HEK293 (cell line): Measurements from ENCODE around the gene BLTP3A.
"Not testable (repeated sequence)": the region's sequence is repeated elsewhere in the genome, so short reads cannot be mapped to it uniquely, and the experiment has no call there.

ENCODE experiments used
- CTCF ChIA-PET: fragments of 350-600 bp; formaldehyde crosslinking; extraction: SDS; loops from one replicate; lab custom pipeline; 2021; ENCODE audit warnings: antibody characterized with exemption; lab: Yijun Ruan, JAX
- POLR2A ChIA-PET: fragments of 300-600 bp; formaldehyde crosslinking; extraction: SDS; loops from one replicate; lab custom pipeline; 2020; ENCODE audit warnings: antibody characterized with exemption, inconsistent platforms; lab: Yijun Ruan, JAX
- H3K27ac ChIP-seq: fragments of 200-500 bp; sonication (Bioruptor generic); 2 replicates; pipeline ENCODE4 v1.5.1; 2014; ENCODE audit warnings: low read depth, low read length, control low read depth, inconsistent platforms; ENCODE audit errors: extremely low read depth
- H3K36me3 ChIP-seq, 2 experiments: fragments of 200-500 bp in 1 of 2; sonication (Bioruptor generic) in 1 of 2; 1 replicate in 1 of 2; 2 replicates in 1 of 2; pipeline ENCODE4 v1.5.1; 2014 to 2017; ENCODE audit warnings: inconsistent platforms in 2 of 2, low read length in 2 of 2; ENCODE audit not compliant: control insufficient read depth in 2 of 2, insufficient read depth in 1 of 2
- H3K4me1 ChIP-seq: fragments of 200-500 bp; sonication (Bioruptor generic); 2 replicates; pipeline ENCODE4 v1.5.1; 2014; ENCODE audit warnings: mild to moderate bottlenecking, low read length, inconsistent platforms; ENCODE audit not compliant: control insufficient read depth, insufficient read depth
- H3K4me3 ChIP-seq: 2 replicates; pipeline ENCODE4 v1.5.1; 2011; ENCODE audit warnings: low read depth, mild to moderate bottlenecking, control low read depth, low read length, moderate library complexity
- H3K9me3 ChIP-seq: fragments of 200-500 bp; sonication (Bioruptor generic); 2 replicates; pipeline ENCODE4 v1.5.1; 2014; ENCODE audit warnings: low read depth, low read length, inconsistent platforms; ENCODE audit not compliant: control insufficient read depth, insufficient read depth
- KLF16 ChIP-seq: fragments of 450-650 bp; formaldehyde crosslinking; IDR thresholded peaks from 2 replicates; pipeline ENCODE4 v1.5.1; 2017; ENCODE audit warnings: missing biosample characterization, missing genetic modification characterization
- MEIS1 ChIP-seq: sonication (generic); formaldehyde crosslinking; IDR thresholded peaks from 2 replicates; pipeline ENCODE4 v1.8.1; 2022; ENCODE audit warnings: missing genetic modification reagents, mild to moderate bottlenecking, borderline replicate concordance
- ZBTB21 ChIP-seq: fragments of 450-650 bp; formaldehyde crosslinking; IDR thresholded peaks from 2 replicates; pipeline ENCODE4 v1.5.1; 2017; ENCODE audit warnings: missing biosample characterization, missing genetic modification characterization
- ZFP41 ChIP-seq: fragments of 450-650 bp; formaldehyde crosslinking; IDR thresholded peaks from 2 replicates; pipeline ENCODE4 v1.5.1; 2016; ENCODE audit warnings: missing biosample characterization, missing genetic modification characterization, borderline replicate concordance
- ZFP69B ChIP-seq: fragments of 450-650 bp; formaldehyde crosslinking; IDR thresholded peaks from 2 replicates; pipeline ENCODE4 v1.5.1; 2016; ENCODE audit warnings: missing biosample characterization, missing genetic modification characterization
- ZIC2 ChIP-seq: fragments of 450-650 bp; formaldehyde crosslinking; IDR thresholded peaks from 2 replicates; pipeline ENCODE4 v1.5.1; 2016; ENCODE audit warnings: missing biosample characterization, missing genetic modification characterization
- ZNF114 ChIP-seq: fragments of 450-650 bp; formaldehyde crosslinking; IDR thresholded peaks from 2 replicates; pipeline ENCODE4 v1.5.0; 2017; ENCODE audit warnings: missing biosample characterization, missing genetic modification characterization
- ZNF146 ChIP-seq: fragments of 450-650 bp; formaldehyde crosslinking; IDR thresholded peaks from 2 replicates; pipeline ENCODE4 v1.5.1; 2016; ENCODE audit warnings: missing biosample characterization, missing genetic modification characterization
- ZNF169 ChIP-seq: fragments of 450-650 bp; formaldehyde crosslinking; IDR thresholded peaks from 2 replicates; pipeline ENCODE4 v1.5.1; 2016; ENCODE audit warnings: missing biosample characterization, missing genetic modification characterization
- ZNF174 ChIP-seq: fragments of 450-650 bp; formaldehyde crosslinking; IDR thresholded peaks from 2 replicates; pipeline ENCODE4 v1.5.0; 2017; ENCODE audit warnings: missing biosample characterization, mild to moderate bottlenecking, missing genetic modification characterization
- ZNF202 ChIP-seq: fragments of 450-650 bp; formaldehyde crosslinking; IDR thresholded peaks from 2 replicates; pipeline ENCODE4 v1.5.1; 2016; ENCODE audit warnings: missing biosample characterization, missing genetic modification characterization, borderline replicate concordance
- ZNF211 ChIP-seq: fragments of 450-650 bp; formaldehyde crosslinking; IDR thresholded peaks from 2 replicates; pipeline ENCODE4 v1.5.1; 2016; ENCODE audit warnings: low read depth, missing biosample characterization, missing genetic modification characterization
- ZNF366 ChIP-seq: fragments of 450-650 bp; formaldehyde crosslinking; conservative IDR thresholded peaks from 2 replicates; pipeline ENCODE4 v1.5.1; 2016; ENCODE audit warnings: missing biosample characterization, missing genetic modification characterization
- ZNF544 ChIP-seq: fragments of 450-650 bp; formaldehyde crosslinking; IDR thresholded peaks from 2 replicates; pipeline ENCODE4 v1.5.0; 2017; ENCODE audit warnings: missing biosample characterization, missing genetic modification characterization
- ZNF548 ChIP-seq: fragments of 450-650 bp; formaldehyde crosslinking; IDR thresholded peaks from 2 replicates; pipeline ENCODE4 v1.5.1; 2016; ENCODE audit warnings: missing biosample characterization, missing genetic modification characterization
- ZNF747 ChIP-seq: fragments of 450-650 bp; formaldehyde crosslinking; IDR thresholded peaks from 2 replicates; pipeline ENCODE4 v1.5.1; 2016; ENCODE audit warnings: missing biosample characterization, missing genetic modification characterization
- TF ChIP-seq, protein P1 (sequence below): fragments of 450-650 bp; formaldehyde crosslinking; IDR thresholded peaks from 2 replicates; pipeline ENCODE4 v1.5.1; 2016; ENCODE audit warnings: missing biosample characterization, missing genetic modification characterization
- TF ChIP-seq, protein P2 (sequence below): fragments of 450-650 bp; formaldehyde crosslinking; IDR thresholded peaks from 2 replicates; pipeline ENCODE4 v1.5.1; 2017; ENCODE audit warnings: missing biosample characterization, missing genetic modification characterization
- TF ChIP-seq, protein P3 (sequence below): fragments of 450-650 bp; formaldehyde crosslinking; IDR thresholded peaks from 2 replicates; pipeline ENCODE4 v1.5.1; 2016; ENCODE audit warnings: missing biosample characterization, missing genetic modification characterization

Gene BLTP3A

DNA sequence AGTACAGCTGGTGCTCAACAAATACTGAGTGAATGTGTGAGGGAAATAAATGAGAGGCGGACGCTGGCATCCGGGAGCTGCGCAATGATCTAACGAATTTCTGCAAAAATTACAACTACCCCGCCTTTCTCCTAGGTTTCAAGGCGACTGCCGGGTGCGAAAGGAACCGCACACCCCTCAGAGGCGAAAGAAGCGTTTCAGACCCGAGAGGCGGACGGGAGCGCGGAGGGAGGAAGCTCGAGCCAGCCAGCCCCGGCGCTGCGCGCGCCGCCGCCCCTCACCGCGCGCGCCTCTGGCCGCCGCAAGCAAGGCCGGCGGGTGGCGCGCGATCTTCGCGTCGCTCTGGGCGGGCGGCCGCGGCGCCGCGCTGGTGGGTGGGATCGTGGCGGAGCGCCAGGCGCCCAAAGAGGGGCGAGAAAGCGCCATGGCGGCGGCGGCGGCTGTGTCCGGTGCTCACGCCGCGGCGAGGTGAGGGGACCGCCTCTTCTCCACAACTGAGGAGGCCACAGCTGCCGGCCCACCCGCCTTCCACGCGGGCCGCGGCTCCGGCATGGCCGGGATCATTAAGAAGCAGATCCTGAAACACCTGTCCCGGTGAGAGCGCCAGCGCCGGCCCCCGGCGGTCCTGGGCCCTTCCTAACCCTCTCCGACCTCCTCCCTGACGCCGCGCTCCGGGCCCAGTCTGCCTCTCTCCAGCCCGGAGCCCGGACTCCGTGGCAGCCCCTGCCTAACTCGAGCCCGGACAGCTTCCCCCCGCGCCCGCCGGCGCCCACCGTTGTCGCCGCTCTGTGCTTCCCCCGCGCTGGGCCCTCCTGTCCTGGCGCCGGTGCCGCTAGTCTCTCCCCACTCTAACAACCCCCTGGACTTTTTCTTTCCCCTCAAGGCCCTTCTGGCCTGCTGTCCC is at the start of gene BLTP3A (continued):
- no peak for TF ChIP-seq ZNF146 (tag by site-specific recombination)

DNA sequence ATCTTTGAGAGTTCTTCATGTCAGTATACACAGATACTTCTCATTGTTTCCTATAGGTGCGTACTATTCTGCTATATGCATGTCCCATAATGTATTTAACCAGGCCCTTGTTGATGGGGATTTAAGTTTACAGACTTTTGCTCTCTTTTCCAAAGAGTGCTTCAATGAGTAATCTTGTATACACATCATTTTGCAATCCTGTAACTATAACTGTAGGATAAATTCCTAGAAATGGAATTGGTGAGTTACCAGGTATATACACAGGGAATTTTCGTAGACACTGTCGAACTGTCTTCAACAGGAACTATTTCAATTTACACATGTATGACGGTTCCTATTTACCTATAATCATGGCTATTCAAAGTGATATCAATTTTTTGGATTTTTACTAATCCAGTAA is 49.8 kb upstream of the BLTP3A start:
- TF ChIP-seq, protein P1, sequence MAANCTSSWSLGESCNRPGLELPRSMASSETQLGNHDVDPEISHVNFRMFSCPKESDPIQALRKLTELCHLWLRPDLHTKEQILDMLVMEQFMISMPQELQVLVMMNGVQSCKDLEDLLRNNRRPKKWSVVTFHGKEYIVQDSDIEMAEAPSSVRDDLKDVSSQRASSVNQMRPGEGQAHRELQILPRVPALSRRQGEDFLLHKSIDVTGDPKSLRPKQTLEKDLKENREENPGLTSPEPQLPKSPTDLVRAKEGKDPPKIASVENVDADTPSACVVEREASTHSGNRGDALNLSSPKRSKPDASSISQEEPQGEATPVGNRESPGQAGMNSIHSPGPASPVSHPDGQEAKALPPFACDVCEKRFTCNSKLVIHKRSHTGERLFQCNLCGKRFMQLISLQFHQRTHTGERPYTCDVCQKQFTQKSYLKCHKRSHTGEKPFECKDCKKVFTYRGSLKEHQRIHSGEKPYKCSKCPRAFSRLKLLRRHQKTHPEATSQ (tag by site-specific recombination): no peak
- TF ChIP-seq KLF16 (tag by site-specific recombination) (no peak), ZNF174 (tag by site-specific recombination) (no peak), ZNF202 (no peak), ZIC2 (no peak), ZBTB21 (tag by site-specific recombination) (no peak), MEIS1 (no peak), ZNF548 (tag by site-specific recombination) (no peak), ZNF114 (tag by site-specific recombination) (no peak), ZFP69B (no peak), ZFP41 (no peak), ZNF169 (tag by site-specific recombination) (no peak), ZNF544 (tag by site-specific recombination) (no peak)
- TF ChIP-seq, protein P2, sequence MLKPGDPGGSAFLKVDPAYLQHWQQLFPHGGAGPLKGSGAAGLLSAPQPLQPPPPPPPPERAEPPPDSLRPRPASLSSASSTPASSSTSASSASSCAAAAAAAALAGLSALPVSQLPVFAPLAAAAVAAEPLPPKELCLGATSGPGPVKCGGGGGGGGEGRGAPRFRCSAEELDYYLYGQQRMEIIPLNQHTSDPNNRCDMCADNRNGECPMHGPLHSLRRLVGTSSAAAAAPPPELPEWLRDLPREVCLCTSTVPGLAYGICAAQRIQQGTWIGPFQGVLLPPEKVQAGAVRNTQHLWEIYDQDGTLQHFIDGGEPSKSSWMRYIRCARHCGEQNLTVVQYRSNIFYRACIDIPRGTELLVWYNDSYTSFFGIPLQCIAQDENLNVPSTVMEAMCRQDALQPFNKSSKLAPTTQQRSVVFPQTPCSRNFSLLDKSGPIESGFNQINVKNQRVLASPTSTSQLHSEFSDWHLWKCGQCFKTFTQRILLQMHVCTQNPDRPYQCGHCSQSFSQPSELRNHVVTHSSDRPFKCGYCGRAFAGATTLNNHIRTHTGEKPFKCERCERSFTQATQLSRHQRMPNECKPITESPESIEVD (tag by site-specific recombination): no peak

DNA sequence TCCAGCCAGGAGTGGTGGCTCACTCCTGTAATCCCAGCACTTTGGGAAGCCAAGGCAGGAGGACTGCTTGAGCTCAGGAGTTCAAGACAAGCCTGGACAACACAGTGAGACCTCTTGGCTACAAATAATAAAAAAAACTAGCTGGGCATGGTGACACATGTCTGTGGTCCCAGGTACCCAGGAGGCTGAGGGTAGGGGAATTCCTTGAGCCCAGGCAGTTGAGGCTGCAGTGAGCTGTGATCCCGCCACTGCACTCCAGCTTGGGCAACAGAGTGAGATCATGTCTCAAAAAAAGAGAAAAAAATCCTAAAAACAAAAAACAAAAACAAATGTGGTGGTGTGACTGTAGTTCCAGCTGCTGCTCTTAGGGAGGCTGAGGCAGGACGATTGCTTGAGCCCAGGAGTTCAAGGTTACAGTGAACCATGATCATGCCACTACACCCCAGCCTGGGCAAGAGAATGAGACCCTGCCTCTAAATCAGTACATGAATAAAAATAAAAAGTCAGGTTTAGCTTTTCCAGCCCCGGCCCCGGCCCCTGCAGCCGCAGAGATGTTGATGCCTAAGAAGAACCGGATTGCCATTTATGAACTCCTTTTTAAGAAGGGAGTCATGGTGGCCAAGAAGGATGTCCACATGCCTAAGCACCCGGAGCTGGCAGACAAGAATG is 48.1 kb upstream of the BLTP3A start:
- POLR2A ChIA-PET: interaction anchor here (1.0 to 1.6 kb wide), 2 partner anchors 13 to 48 kb away, joined by 3 to 6 read pairs; partner anchors contain the start of gene SNRPC
- Histone ChIP-seq H3K4me3 (no peak overlapping the region), H3K27ac (no peak overlapping the region), H3K4me1 (0 out of 2 replicates have a peak, but pooled peaks cover 3% of the 10 kb centered on the region), H3K9me3 (no peaks in the 10 kb centered on the region), H3K36me3 (no peaks in the 10 kb centered on the region)
- no peak for TF ChIP-seq ZNF211 (tag by site-specific recombination)
- TF ChIP-seq ZNF366 (tag by site-specific recombination): no peak
- TF ChIP-seq ZNF747 (tag by site-specific recombination): no peak
- TF ChIP-seq, protein P3, sequence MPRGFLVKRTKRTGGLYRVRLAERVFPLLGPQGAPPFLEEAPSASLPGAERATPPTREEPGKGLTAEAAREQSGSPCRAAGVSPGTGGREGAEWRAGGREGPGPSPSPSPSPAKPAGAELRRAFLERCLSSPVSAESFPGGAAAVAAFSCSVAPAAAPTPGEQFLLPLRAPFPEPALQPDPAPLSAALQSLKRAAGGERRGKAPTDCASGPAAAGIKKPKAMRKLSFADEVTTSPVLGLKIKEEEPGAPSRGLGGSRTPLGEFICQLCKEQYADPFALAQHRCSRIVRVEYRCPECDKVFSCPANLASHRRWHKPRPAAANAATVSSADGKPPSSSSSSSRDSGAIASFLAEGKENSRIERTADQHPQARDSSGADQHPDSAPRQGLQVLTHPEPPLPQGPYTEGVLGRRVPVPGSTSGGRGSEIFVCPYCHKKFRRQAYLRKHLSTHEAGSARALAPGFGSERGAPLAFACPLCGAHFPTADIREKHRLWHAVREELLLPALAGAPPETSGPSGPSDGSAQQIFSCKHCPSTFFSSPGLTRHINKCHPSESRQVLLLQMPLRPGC: no peak
- CTCF ChIA-PET: interaction anchor here (0.7 to 3.0 kb wide), 2 partner anchors 13 to 29 kb away, joined by 3 to 11 read pairs; partner anchors contain the start of gene SNRPC

More for the DNA sequence above, 49.8 kb upstream of the BLTP3A start:
- ChIA-PET POLR2A (interaction anchor here (0.7 kb wide), 2 partner anchors 11 to 24 kb away, joined by 4 to 5 read pairs; no protein-coding TSS in a partner anchor), CTCF (interaction anchor here (0.7 kb wide), 1 partner anchor 292 kb away, joined by 4 read pairs; no protein-coding TSS in a partner anchor)
- Histone ChIP-seq H3K9me3 (no peaks in the 10 kb centered on the region), H3K4me1 (0 out of 2 replicates have a peak, but pooled peaks cover 3% of the 10 kb centered on the region), H3K4me3 (no peak overlapping the region), H3K36me3 (no peaks in the 10 kb centered on the region), H3K27ac (no peak overlapping the region)

DNA sequence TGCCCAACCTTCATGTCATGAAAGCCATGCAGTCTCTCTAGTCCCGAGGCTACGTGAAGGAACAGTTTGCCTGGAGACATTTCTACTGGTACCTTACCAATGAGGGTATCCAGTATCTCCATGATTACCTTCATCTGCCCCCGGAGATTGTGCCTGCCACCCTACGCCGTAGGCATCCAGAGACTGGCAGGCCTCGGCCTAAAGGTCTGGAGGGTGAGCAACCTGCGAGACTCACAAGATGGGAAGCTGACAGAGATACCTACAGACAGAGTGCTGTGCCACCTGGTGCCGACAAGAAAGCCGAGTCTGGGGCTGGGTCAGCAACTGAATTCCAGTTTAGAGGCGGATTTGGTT is 47.6 kb upstream of the BLTP3A start:
- H3K36me3 ChIP-seq, H3K27ac ChIP-seq, H3K4me3 ChIP-seq, H3K4me1 ChIP-seq, H3K9me3 ChIP-seq: not testable (repeated sequence)
- ChIA-PET CTCF (interaction anchor here (0.7 to 3.0 kb wide), 3 partner anchors 12 to 69 kb away, joined by 3 to 11 read pairs (median 4); partner anchors contain the start of gene SNRPC), POLR2A (interaction anchor here (1.6 kb wide), 1 partner anchor 48 kb away, joined by 6 read pairs; no protein-coding TSS in a partner anchor)
